GM18870 (cell line): ENCODE data around the gene P2RY12.
A peak's percentile ranks its signal among the peaks of the same experiment; 100 is the strongest.

Experiments used
- ATAC-seq: cut with Tn5 transposase; IDR thresholded peaks from one replicate; pipeline ENCODE4 v1.9.1; 2021; ENCODE audit warnings: moderate library complexity; ENCODE audit not compliant: unreplicated experiment

The P2RY12 gene

DNA sequence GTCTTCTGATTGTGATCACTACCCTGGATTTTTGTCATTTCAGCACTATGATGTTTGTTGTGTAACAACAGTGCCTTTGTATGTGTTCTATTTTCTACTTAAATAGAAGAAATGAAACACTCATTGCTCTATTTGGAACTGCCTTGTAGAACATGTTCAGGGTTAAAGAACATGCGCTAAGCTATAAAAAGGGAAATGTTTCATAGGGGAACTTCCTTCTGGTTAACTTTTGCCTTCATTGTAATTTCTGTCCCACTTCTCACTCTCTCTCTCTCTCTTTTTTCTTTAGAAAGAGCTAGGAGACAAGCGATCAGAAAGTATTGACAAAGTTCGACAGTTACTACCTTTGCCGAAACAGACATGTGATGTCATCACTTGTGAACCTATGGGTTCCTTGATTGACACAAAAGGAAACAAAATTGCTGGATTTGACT is at the start of gene P2RY12:
P2RY12 (minus strand) TSS at position 13 of the 434 bp plus-strand sequence. CDS start 45,908 bp downstream, outside the sequence.
- ATAC-seq, result peak; percentile 40

DNA sequence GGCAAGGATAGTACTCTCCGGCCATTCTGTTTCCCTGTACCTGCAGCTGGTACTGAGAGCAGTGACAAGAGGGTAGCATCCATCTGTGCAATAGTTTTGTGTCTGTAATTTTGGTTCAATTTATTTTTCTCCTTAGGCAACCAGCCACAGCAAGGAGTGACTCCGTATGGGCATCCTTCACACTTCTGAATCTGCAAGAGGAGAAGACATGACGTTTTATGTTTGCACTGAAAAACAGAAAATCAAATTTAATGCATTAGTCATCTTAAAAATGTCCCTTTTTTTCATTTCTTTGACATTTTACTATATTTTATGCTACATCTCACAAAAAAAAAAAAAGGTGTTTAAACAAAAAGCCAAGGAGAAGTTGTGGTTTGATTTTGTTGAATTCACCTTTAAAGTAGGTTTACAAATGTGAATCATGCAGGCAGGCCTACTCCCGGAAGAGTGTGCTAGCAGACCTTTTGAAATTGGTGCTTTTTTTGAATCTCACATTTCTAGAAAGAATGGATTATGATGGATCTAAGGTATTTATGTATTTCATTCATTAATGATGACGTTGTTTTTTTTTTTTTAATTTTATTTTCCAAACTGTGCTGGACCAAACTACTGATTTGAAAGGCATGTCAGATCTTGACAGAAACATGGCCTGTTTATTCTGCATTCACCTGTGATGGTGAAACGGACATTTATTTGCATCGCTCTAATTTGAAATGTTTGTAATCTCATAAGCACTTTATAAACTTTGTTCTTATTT is 48.2 kb upstream of the P2RY12 start:
- ATAC-seq, result no peak

DNA sequence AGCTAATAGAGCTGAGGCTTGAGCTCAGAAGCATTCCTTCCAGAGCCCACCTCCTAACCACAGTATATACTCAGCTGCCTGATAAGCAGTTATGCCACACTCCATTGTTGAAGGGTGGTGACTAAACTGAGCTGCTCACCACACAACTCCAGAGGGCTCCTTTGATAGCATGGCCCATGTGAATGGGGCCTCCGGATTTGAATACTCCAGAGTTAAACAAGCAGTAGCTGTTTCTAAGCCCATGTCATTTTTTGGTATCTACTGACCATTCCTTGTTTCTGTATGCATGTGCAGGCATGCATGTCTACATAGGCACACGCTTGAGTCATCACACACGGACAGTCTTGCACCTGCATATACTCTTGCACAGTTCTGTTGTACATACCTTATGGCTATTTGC is 47.4 kb upstream of the P2RY12 start:
- no peak for ATAC-seq

DNA sequence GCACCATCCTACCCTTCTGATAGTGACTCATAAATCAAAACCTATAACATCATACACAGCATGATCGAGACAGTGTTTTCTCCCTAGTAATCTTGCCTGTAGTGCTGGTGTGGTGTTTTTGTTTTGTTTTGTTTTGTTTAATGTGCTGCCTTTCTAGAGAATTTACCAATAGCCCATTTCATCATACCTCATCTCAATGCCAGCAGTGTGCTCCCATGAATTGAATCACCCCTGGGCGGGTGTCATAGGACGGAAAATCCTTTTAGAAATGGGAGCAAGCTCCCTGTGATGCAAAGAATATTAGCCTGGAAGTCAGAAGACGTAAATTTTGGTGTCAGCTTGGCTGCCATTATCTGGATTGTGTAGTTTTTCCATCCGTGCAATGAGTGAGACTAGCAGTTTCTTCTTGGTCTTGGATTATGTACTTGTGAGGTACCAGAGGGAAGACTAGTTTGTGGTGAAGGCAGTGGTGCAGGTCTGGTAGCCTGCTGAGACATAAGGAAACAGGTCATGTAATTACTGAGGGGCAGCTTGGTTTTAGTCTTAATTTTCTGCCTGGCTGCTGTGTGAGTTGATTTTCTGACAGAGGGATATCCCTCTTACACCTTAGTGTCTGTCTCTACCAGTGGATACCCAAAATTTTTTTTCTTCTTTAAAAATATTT is 46.4 kb upstream of the P2RY12 start:
- ATAC-seq, result peak; percentile 38

DNA sequence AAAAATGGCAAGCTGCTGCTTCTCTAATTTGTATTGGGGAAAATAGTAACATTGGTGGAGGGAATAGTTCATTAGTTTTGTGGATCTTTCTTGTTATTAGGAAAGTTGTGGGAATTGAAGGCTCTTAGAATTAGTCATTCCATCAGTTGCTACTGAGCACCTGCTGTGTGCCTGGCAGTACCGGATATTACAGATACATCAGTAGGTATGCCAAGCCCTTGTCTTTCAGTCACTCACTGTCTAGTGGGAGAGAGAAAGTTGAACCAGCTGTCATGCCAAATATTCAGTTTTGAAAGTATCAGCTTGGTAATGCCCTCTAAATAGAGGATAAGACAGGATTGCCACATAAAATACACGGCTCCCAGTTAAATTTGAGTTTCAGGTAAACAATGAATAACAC is 43.8 kb upstream of the P2RY12 start:
- no peak for ATAC-seq

DNA sequence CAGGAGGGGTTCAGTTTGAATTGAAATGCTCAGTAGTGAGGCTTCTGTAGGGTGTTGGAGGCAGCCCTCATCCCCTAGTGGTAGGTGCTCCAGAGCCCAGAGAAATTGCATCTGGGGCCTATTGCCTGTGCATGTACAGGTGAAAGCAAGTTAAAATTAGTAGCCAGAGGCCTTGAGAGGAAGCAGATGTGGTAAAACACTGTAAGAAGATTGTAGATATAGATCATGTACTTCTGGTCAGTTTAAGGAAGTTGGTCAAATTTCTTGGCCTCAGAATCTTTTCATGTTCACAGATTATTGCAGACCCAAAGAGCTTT is 41.7 kb upstream of the P2RY12 start:
- ATAC-seq, result peak; percentile 75

DNA sequence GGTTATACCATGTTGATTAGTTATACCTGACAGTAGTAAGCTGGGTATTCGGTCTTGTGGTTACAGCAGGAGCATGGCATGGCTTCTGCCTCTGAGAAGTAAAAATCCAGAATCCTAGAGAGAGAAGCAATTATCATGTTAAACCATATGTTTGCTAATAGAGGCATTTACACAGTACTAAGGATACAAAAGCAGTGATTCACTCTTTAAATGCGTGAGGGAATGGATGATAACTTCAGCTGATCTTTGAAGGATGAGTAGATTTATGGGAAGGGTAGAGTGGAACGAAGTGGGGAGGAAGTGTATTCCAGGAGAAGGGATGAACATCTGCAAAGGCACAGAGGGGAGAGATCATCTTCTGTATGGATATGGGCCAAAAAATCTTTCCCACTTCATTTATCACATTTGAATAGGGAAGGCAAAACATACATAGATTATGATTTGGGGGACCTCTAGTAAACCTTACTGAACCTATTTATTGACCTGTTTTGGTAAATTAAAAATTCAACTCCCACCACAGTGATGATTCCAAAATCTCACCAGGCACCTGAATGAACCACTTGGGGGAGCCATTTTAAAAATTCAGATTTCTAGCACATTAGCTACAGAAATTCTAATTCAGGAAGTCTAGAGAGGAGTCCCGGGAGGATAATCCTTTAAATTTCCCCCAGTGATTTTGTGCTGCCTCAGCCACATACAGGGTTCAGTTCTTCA is 41.2 kb upstream of the P2RY12 start:
- ATAC-seq, result peak; percentile 23

DNA sequence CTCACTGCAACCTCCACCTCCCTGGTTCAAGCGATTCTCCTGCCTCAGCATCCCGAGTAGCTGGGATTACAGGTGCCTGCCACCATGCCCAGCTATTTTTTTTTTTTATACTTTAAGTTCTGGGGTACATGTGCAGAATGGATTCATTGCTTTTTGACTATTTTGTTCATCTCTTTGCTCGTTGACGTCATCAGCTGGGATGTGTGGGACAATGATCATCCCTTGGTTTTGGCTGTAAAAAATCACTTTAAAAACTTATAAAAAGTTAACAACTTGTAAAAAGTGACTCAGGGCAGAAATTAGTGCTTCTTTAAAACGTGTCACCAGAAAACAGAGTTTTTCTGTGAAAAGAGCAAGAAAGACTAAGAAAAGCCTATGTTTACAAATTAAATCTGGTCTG is 38.5 kb upstream of the P2RY12 start:
- ATAC-seq, result no peak

DNA sequence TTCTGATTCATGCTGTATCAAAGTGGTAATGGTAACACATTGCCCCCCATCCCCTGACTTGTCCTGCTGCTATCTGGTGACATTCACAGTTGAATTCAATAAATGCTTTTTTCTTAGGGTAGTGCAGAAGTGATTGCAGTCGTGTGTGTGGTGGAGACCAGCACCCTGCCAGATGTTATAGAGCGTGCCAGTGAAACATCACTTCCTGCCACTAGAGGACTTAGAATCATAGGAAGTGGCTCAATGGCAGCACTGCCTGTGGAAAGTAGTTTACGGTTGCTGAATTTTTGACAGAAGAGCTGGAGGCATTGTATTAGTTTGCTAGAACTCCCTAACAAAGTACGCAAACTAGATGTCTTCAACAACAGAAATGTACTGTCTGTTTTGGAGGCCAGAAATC is 37.4 kb upstream of the P2RY12 start:
- no peak for ATAC-seq

DNA sequence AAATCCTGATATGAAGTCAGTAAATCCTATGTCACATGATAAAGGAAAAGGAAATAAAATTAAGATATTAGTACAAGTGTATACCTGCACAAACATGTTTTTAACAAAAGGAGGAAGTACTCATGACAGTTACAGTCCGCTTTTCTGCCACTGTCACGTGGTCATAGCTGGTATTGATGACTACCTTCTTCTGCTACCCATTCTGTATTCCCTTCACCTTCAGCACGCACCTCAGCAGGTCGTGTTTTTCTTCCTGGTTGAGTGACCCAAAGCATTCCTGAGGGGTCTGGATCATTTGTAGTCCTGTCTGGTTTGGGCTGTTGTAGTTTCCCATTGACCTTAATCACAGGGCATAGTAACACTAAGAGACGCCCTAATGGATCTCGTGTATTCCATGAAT is 35.3 kb upstream of the P2RY12 start:
- no peak for ATAC-seq

DNA sequence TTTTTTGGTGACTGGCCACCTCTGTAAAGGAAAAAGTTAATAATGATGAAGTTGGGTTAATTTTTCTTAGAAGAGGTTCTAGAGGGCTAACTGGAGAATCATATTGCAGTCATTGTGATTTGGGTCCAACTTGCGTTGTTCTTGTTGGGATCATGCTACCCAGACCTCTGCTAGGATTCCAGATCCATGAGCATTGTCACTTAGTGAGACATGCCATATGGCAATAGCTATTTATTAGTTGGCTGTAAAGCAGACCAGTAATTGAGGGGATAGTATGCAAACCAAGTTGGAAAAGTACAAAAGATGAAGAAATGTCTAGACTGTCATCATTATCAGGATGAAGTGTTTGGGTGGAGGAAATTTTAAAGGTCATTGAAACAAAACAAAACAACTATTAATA is 30.7 kb upstream of the P2RY12 start:
- ATAC-seq, result no peak

DNA sequence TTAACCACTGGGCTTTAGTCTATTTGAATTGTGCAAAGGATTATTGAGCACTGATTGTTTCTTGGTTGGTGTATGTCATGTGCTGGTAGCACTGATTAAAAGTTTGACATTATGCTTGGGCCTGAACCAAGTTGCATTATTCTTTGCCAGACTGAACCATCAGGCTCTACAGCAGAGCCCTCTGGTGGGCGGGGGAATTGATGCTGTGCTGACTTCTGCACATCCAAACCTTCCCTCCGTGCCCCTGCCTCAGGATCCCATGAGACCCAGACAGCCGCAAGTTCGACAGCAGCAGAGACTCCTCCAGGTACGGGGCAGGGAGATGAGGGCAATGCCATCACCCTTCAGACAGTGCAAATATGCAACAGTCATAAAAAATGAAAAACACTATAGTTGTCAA is 28.4 kb upstream of the P2RY12 start:
- ATAC-seq, result no peak

DNA sequence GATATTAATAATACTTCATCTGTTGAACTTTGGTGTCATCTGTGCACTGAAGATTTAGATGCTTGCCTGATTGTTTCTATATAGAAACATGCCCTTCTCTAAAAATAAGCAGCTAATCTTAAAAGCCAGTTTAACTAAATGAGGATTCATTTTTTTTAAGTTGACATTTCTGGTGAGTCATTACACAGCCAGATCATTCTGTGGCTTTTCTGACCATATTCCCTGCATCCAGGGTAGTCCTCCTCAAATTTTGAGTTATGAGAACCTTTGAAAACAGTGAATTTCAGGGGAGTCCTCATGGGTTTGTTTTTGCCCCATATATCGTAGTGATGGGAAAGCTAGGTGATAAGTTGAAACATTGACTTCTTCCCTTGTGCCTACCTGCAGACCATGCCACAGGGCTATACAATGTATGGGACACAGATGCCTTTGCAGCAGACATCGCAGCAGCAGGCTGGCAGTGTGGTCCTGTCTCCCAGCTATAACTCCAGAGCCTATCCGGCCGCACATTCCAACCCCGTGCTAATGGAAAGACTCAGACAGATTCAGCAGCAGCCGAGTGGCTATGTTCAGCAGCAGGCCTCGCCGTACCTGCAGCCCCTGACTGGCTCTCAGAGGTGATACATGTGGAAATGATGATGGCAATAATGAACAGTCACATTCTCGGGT is 26.5 kb upstream of the P2RY12 start:
- ATAC-seq, result no peak

DNA sequence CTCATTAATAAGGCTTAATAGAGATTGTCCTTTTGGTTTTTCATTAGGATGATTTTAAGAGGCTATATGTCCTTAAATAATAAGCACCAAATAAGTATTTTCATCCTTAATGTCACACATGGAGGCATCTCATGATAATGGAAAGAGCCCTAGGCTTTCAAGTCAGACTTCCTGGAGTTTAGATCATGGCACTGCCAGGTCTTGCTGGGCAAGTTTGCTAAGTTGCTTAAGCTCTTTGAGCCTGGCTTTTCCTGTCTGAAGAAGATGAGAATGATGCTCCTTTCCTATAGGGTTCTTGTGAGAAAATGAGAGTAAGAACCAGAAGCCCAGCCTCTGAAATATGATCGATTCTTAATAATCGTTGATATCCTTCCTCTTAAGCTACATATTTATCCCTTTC is 23.4 kb upstream of the P2RY12 start:
- no peak for ATAC-seq

DNA sequence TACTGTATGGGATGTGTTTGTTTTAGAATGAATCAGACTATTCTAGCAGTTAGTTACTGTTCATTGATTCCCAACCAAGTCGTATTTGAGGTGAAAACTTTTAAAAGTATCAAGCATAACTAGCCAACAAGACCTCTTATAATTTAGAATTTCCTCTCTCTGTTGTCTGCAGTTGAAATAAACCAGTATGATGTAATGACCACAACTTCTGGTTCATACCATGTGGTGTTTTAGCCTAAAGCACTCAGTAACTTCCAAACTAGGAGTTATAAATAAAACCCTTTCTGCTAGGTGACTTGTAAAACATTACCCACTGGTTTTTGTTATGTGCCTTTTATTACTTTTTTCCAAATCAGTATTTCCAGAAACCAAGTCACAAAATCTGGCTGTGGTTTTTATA is 19.8 kb upstream of the P2RY12 start:
- ATAC-seq, result peak; percentile 67

DNA sequence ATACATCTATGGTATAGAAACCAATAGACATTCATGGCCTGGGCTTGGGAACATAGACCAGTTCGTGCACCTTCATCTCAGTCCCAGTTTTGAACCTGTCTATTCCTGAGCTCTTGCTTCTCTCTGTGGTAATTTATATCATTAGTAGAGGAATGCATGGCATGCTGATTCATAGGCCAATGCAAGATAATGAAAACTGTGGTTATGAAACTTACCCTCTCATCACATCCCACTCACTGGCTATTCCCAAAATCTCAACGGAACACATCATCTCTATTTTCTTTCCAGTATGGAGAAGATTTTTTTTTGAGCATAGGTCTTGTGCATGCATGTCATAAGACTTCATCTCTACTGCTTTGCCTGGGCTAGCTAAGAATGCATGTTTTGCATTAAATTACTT is 18.7 kb upstream of the P2RY12 start:
- ATAC-seq, result no peak

DNA sequence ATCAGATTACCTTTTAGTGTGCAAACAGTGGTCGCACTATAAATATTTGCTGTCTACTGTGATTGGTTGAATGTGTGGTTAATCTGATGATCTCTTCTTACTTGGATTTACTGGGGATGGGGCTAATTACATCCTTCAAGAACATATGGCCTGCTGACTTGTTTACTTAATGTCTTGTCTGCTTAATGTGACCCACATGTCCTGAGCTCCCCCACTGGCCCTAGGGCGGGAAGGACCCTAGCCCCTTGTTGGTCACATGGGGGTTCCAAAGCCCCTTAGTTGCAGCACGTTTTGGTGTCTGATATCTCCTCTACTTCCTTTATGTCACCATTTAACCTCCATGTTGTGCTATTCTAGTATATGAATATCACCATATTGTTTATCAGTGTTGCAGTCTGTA is 17.8 kb upstream of the P2RY12 start:
- no peak for ATAC-seq

DNA sequence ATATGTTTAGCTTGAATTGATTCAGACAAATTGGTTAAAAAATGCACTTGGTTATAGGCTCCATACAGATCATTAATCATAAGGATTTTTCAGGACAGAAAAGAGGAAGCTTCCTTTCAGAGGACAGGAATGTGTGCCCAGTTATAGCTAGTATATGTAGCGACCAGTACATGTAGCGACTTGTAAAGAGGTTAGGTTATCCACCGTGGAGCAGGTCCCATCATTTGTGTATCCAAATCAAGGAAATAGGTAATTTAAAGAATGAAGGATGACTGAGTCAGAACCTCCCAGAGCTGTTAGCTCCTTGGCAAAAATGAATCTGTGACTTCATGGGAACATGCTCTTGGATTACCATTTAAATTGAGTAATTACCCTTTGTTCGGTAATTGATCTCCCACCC is 15.8 kb upstream of the P2RY12 start:
- ATAC-seq, result no peak

DNA sequence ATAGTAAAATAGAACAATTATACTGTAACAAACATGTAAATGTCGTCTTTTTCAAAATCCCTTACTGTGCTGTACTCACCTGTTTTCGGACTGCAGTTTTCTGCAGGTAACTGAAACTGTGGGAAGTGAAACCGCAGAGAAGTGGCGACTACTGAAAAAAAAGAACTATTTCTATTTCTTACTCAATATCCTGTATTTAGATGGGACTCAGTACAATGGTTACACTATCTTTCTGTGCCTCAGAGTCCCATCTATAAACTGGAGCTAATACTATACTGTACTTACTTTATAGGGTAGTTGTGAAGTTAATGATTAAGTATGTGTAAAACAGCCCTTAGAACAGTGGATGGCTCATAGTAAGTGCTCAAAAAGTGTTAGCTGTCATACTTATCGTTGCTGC is 14.3 kb upstream of the P2RY12 start:
- peak; percentile 76 for ATAC-seq

DNA sequence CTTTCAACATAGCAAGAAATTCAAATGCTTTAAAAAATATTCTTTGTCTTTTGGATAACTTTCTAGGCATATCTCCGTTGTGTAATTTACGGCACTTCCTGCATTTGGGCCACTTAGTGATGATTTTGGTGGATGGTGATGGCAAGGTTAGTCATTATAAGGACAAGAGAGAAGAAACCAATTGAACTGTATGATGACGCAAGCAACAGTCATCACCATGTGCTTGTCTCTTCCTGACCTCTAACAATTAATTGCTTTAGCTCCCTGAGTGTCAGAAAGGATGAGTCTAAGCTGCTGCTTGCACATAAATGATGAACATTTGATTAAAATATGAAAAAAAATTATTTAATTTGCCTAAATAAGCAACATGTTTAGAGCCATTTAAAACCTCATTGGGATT is 11.3 kb upstream of the P2RY12 start:
- no peak for ATAC-seq

DNA sequence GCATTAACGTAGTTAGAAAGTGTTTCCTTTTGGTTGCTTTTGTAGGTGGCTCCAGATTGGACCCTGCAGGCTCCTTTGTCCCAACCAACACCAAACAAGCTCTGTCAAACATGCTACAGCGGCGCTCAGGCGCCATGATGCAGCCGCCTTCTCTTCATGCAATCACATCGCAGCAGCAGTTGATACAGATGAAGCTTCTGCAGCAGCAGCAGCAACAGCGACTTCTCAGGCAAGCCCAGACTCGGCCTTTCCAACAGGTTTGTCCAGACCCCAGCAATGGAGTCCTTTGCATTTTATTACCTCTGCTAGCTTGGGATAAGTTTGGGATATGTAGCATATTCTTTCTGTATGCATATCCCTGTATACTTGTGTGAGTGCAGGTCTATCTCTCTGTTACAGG is 10.1 kb upstream of the P2RY12 start:
- no peak for ATAC-seq

DNA sequence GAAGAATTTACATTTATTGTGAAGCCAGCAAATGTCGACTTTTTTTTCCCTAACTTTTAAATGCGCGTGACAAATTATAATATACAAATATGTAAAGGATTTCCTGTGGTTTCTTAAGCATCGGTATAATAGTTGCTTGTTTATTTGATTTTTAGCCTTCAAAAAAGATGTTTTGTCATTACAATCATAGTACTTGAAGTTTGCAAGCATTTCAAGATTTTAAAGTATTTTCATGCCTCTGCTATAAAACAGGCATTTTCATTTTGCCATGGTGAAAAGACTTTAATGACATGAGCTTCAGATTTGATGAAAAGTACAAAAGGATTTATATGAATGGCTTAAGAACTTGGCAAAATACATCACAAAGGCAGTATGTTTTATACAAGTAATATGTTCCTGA is 9.4 kb upstream of the P2RY12 start:
- no peak for ATAC-seq
